Neutrophil (primary cell): ENCODE data around the gene PIWIL4.

Source experiments
- H3K27ac ChIP-seq: fragments of 200-600 bp; sonication (generic); 2 replicates; pipeline ENCODE4 v1.5.1; 2016; ENCODE audit warnings: mild to moderate bottlenecking, moderate library complexity
- H3K27me3 ChIP-seq: fragments of 200-600 bp; sonication (generic); 2 replicates; pipeline ENCODE4 v1.6.0; 2016; ENCODE audit warnings: mild to moderate bottlenecking
- H3K36me3 ChIP-seq: fragments of 200-600 bp; sonication (generic); 2 replicates; pipeline ENCODE4 v1.5.1; 2017
- H3K4me1 ChIP-seq, 2 experiments: fragments of 200-600 bp in 1 of 2; sonication (generic) in 1 of 2; 1 replicate in 1 of 2; 2 replicates in 1 of 2; pipeline versions ENCODE4 v1.5.1 to v1.6.1; 2013 to 2016; ENCODE audit warnings: low read depth in 1 of 2, low read length in 1 of 2, mild to moderate bottlenecking in 1 of 2, moderate library complexity in 1 of 2; ENCODE audit not compliant: control insufficient read depth in 1 of 2, insufficient read depth in 1 of 2
- H3K4me3 ChIP-seq, 2 experiments: fragments of 200-600 bp in 1 of 2; sonication (generic) in 1 of 2; 1 replicate in 1 of 2; 2 replicates in 1 of 2; pipeline ENCODE4 v1.5.1; 2013 to 2016; ENCODE audit warnings: low read depth in 1 of 2, low read length in 1 of 2, mild to moderate bottlenecking in 1 of 2, moderate library complexity in 1 of 2
- H3K9me3 ChIP-seq: fragments of 200-600 bp; sonication (generic); 2 replicates; pipeline ENCODE4 v1.5.1; 2016
- TF ChIP-seq, protein P1 (sequence below): fragments of 200-600 bp; sonication (generic); IDR thresholded peaks from 2 replicates; pipeline ENCODE4 v1.5.1; 2016; ENCODE audit warnings: antibody characterized with exemption

The PIWIL4 gene

GRCh38 chr11:94586546-94586945 is 19.4 kb downstream of the PIWIL4 start:
- Histone ChIP-seq H3K9me3 (no peaks in the 10 kb centered on the region), H3K4me1 (peaks cover 39 to 40% of the 10 kb centered on the region in 2 experiments), H3K36me3 (peaks cover 16% of the 10 kb centered on the region), H3K27ac (no peak overlapping the region), H3K4me3 (no peak overlapping the region), H3K27me3 (no peaks in the 10 kb centered on the region)
- TF ChIP-seq, protein P1, sequence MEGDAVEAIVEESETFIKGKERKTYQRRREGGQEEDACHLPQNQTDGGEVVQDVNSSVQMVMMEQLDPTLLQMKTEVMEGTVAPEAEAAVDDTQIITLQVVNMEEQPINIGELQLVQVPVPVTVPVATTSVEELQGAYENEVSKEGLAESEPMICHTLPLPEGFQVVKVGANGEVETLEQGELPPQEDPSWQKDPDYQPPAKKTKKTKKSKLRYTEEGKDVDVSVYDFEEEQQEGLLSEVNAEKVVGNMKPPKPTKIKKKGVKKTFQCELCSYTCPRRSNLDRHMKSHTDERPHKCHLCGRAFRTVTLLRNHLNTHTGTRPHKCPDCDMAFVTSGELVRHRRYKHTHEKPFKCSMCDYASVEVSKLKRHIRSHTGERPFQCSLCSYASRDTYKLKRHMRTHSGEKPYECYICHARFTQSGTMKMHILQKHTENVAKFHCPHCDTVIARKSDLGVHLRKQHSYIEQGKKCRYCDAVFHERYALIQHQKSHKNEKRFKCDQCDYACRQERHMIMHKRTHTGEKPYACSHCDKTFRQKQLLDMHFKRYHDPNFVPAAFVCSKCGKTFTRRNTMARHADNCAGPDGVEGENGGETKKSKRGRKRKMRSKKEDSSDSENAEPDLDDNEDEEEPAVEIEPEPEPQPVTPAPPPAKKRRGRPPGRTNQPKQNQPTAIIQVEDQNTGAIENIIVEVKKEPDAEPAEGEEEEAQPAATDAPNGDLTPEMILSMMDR, result no peak

DNA sequence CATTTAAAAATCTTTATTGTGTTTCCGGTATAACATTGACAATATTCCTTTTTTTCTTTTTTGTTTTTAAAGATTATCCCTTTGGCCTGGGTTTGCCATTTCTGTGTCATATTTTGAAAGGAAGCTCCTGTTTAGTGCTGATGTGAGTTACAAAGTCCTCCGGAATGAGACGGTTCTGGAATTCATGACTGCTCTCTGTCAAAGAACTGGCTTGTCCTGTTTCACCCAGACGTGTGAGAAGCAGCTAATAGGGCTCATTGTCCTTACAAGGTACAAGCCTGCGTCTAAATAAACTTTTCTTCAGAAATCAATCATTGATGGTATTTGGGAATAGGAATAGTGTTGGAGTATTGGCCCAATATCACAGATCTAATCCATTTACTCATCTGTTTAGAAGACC is 19.8 kb downstream of the PIWIL4 start:
- H3K4me3 ChIP-seq, result no peak overlapping the region
- TF ChIP-seq, protein P1, result no peak
- no peak overlapping the region for H3K27ac ChIP-seq
- H3K27me3 ChIP-seq, result no peaks in the 10 kb centered on the region
- peaks cover 21% of the 10 kb centered on the region for H3K36me3 ChIP-seq
- H3K4me1 ChIP-seq, result peaks cover 34 to 35% of the 10 kb centered on the region in 2 experiments
- no peaks in the 10 kb centered on the region for H3K9me3 ChIP-seq

DNA sequence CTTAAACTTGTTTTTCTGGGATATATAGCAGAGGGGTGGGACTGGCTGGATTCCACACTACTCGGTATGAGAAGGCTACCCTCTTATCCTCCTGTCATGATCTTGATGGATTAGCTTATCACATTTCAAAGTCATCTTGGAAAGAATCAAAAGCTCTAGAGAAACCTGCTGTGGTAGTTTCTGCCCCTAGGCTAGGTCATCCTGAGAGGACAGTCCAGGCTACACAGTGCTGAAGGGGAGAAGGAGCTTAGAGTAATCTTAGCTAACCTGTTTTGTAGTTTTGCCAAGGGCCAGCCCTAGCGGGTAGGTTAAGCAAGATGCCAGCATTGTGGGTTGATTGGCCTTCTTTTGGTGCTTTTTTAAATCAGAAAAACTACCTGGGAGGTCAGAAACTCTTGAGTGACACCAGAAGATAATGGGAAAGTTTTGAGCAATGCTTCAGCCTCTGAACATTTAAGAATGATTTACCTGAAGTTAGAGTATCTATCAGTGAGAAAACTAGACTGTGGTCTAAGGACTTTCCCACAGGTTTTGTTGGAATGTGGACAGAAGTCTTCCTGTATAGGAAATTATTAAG is 21.3 kb downstream of the PIWIL4 start:
- no peaks in the 10 kb centered on the region for H3K9me3 ChIP-seq
- peaks cover 24% of the 10 kb centered on the region for H3K36me3 ChIP-seq

GRCh38 chr11:94590352-94591041 is 23.3 kb downstream of the PIWIL4 start:
- Histone ChIP-seq H3K4me1 (peaks cover 0 to 2% of the 10 kb centered on the region in 2 experiments), H3K27me3 (no peaks in the 10 kb centered on the region), H3K4me3 (no peak overlapping the region), H3K9me3 (no peaks in the 10 kb centered on the region), H3K36me3 (peaks cover 29% of the 10 kb centered on the region), H3K27ac (no peak overlapping the region)
- TF ChIP-seq, protein P1, result no peak

More for the DNA sequence above, 21.3 kb downstream of the PIWIL4 start:
- H3K4me1 ChIP-seq, result peaks cover 20 to 22% of the 10 kb centered on the region in 2 experiments
- H3K4me3 ChIP-seq, result no peak overlapping the region
- H3K27me3 ChIP-seq, result no peaks in the 10 kb centered on the region
- no peak overlapping the region for H3K27ac ChIP-seq
- TF ChIP-seq, protein P1, result no peak

DNA sequence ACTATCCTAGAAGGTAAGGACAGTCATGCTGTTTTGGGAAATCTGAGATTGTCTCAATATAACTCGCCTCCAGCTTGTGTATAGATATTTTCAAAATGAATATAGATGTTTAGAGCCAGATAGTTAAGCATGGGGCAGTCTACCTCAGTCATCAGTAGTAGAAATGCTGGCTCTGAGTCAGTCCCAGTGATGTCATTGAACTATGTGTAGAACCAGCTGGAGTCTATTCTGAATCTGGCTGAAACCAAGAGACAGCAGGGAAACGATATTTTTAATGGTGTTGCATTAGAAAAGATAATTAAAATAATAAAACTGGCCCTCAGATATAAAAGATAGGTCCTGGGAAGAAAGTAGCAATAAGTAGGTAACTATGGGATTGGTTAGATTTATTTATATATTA is 25.9 kb downstream of the PIWIL4 start:
- H3K27me3 ChIP-seq, result no peaks in the 10 kb centered on the region
- H3K36me3 ChIP-seq, result peaks cover 37% of the 10 kb centered on the region
- no peaks in the 10 kb centered on the region for H3K9me3 ChIP-seq
- H3K4me3 ChIP-seq, result no peak overlapping the region
- no peaks in the 10 kb centered on the region for H3K4me1 ChIP-seq
- TF ChIP-seq, protein P1, result no peak
- H3K27ac ChIP-seq, result no peak overlapping the region
